Measurements from ENCODE around the gene GTF3C1.

Gene GTF3C1

GRCh38 chr16:27421961-27422740 lies 127.6 kb downstream of the GTF3C1 start:
- no peak overlapping the region for H2AFZ ChIP-seq (ENCODE audit: low read length)
- H3K27me3 ChIP-seq (replicated peaks; ENCODE audit: insufficient read depth, low read length) = no peaks in the 10 kb centered on the region
- H3K9me2 ChIP-seq (replicated peaks; ENCODE audit: insufficient read depth, low read length) = no peaks in the 10 kb centered on the region
- TF ChIP-seq CTCF (IDR thresholded peaks at IDR 0.05; ENCODE audit: low read length) (no peak), EZH2 (optimal IDR thresholded peaks at IDR 0.05; ENCODE audit: low read depth, low read length) (no peak), EZH2phosphoT487 (IDR thresholded peaks at IDR 0.05; ENCODE audit: low read length) (no peak)
- 0 out of 2 replicates have a peak, but pooled peaks cover 5% of the 10 kb centered on the region for H3K36me3 ChIP-seq (replicated peaks; ENCODE audit: insufficient read depth, low read length)
- H3F3A ChIP-seq (ENCODE audit: insufficient read depth, low read length) = no peaks in the 10 kb centered on the region
- no peaks in the 10 kb centered on the region for H4K20me1 ChIP-seq (ENCODE audit: insufficient read depth, low read length)
- H3K9me3 ChIP-seq (replicated peaks; ENCODE audit: insufficient read depth, low read length) = no peaks in the 10 kb centered on the region
- no peaks in the 10 kb centered on the region for H3K4me1 ChIP-seq (ENCODE audit: low read length)
- H3K4me2 ChIP-seq (ENCODE audit: low read depth, low read length) = no peak overlapping the region
- DNase-seq = no peak
- no peak overlapping the region for H3K4me3 ChIP-seq (ENCODE audit: low read length)
- no peak overlapping the region for H3K27ac ChIP-seq (ENCODE audit: low read length)
- H3K9ac ChIP-seq (ENCODE audit: low read length) = no peak overlapping the region
- no peaks in the 10 kb centered on the region for H3K79me2 ChIP-seq (ENCODE audit: low read length)

- Histone ChIP-seq H3K9ac (ENCODE audit: low read length) (no peak overlapping the region), H3K36me3 (replicated peaks; ENCODE audit: insufficient read depth, low read length) (0 out of 2 replicates have a peak, but pooled peaks cover 5% of the 10 kb centered on the region), H3K4me3 (ENCODE audit: low read length) (no peak overlapping the region), H2AFZ (ENCODE audit: low read length) (no peak overlapping the region), H3K9me3 (replicated peaks; ENCODE audit: insufficient read depth, low read length) (no peaks in the 10 kb centered on the region), H4K20me1 (ENCODE audit: insufficient read depth, low read length) (no peaks in the 10 kb centered on the region), H3K4me2 (ENCODE audit: low read depth, low read length) (no peak overlapping the region), H3F3A (ENCODE audit: insufficient read depth, low read length) (no peaks in the 10 kb centered on the region), H3K27me3 (replicated peaks; ENCODE audit: insufficient read depth, low read length) (no peaks in the 10 kb centered on the region), H3K9me2 (replicated peaks; ENCODE audit: insufficient read depth, low read length) (no peaks in the 10 kb centered on the region), H3K4me1 (ENCODE audit: low read length) (no peaks in the 10 kb centered on the region), H3K27ac (ENCODE audit: low read length) (no peak overlapping the region), H3K79me2 (ENCODE audit: low read length) (no peaks in the 10 kb centered on the region)
- TF ChIP-seq EZH2phosphoT487 (IDR thresholded peaks at IDR 0.05; ENCODE audit: low read length) = no peak
- TF ChIP-seq CTCF (IDR thresholded peaks at IDR 0.05; ENCODE audit: low read length) = no peak
- TF ChIP-seq EZH2 (optimal IDR thresholded peaks at IDR 0.05; ENCODE audit: low read depth, low read length) = no peak
- DNase-seq = no peak
These were observed 132.6 kb downstream of the GTF3C1 start for GRCh38 chr16:27417047-27417671.

- Histone ChIP-seq H3K36me3 (replicated peaks; ENCODE audit: insufficient read depth, low read length) (no peaks in the 10 kb centered on the region), H3F3A (ENCODE audit: insufficient read depth, low read length) (no peaks in the 10 kb centered on the region), H3K79me2 (ENCODE audit: low read length) (0 out of 2 replicates have a peak, but pooled peaks cover 6% of the 10 kb centered on the region), H3K4me1 (ENCODE audit: low read length) (no peaks in the 10 kb centered on the region), H3K9me2 (replicated peaks; ENCODE audit: insufficient read depth, low read length) (no peaks in the 10 kb centered on the region), H3K27ac (ENCODE audit: low read length) (no peak overlapping the region), H2AFZ (ENCODE audit: low read length) (no peak overlapping the region), H4K20me1 (ENCODE audit: insufficient read depth, low read length) (no peaks in the 10 kb centered on the region), H3K9me3 (replicated peaks; ENCODE audit: insufficient read depth, low read length) (no peaks in the 10 kb centered on the region), H3K9ac (ENCODE audit: low read length) (no peak overlapping the region), H3K4me2 (ENCODE audit: low read depth, low read length) (no peak overlapping the region), H3K4me3 (ENCODE audit: low read length) (no peak overlapping the region), H3K27me3 (replicated peaks; ENCODE audit: insufficient read depth, low read length) (no peaks in the 10 kb centered on the region)
- DNase-seq = no peak
- TF ChIP-seq CTCF (IDR thresholded peaks at IDR 0.05; ENCODE audit: low read length) (no peak), EZH2 (optimal IDR thresholded peaks at IDR 0.05; ENCODE audit: low read depth, low read length) (no peak), EZH2phosphoT487 (IDR thresholded peaks at IDR 0.05; ENCODE audit: low read length) (no peak)
These were observed 134.8 kb downstream of the GTF3C1 start for GRCh38 chr16:27414788-27415431.

All from MM.1S (cell line).